Measurements from ENCODE around the gene DMXL2.

- TF ChIP-seq, protein P1, sequence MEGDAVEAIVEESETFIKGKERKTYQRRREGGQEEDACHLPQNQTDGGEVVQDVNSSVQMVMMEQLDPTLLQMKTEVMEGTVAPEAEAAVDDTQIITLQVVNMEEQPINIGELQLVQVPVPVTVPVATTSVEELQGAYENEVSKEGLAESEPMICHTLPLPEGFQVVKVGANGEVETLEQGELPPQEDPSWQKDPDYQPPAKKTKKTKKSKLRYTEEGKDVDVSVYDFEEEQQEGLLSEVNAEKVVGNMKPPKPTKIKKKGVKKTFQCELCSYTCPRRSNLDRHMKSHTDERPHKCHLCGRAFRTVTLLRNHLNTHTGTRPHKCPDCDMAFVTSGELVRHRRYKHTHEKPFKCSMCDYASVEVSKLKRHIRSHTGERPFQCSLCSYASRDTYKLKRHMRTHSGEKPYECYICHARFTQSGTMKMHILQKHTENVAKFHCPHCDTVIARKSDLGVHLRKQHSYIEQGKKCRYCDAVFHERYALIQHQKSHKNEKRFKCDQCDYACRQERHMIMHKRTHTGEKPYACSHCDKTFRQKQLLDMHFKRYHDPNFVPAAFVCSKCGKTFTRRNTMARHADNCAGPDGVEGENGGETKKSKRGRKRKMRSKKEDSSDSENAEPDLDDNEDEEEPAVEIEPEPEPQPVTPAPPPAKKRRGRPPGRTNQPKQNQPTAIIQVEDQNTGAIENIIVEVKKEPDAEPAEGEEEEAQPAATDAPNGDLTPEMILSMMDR (tag by site-specific recombination; IDR thresholded peaks at IDR 0.05), result no peak
- TF ChIP-seq REST (tag by site-specific recombination; IDR thresholded peaks at IDR 0.05), result no peak
Measured at GRCh38 chr15:51550841-51551240, 71.7 kb downstream of the DMXL2 start.
